ENCODE measurements around the gene BCAS3.

Gene BCAS3

GRCh38 chr17:60675997-60676396, 1.7 kb upstream of the BCAS3 start:
- DNase-seq = no peak

GRCh38 chr17:60676758-60677307, 818 bp upstream of the BCAS3 start:
- peak in 1 of 2 donors; percentile 0 for DNase-seq

- DNase-seq = no peak
These were observed 430 bp downstream of the BCAS3 start for GRCh38 chr17:60678118-60678444.

- no peak for DNase-seq
These were observed 1.6 kb downstream of the BCAS3 start for GRCh38 chr17:60679287-60679686.

- no peak for DNase-seq
These were observed 3.1 kb downstream of the BCAS3 start for GRCh38 chr17:60680754-60681153.

GRCh38 chr17:60685437-60685836, 7.8 kb downstream of the BCAS3 start:
- no peak for DNase-seq

GRCh38 chr17:60695960-60696359, 18.3 kb downstream of the BCAS3 start:
- no peak for DNase-seq

GRCh38 chr17:60699090-60699489, 21.4 kb downstream of the BCAS3 start:
- DNase-seq = no peak

- DNase-seq = no peak
These were observed 26.5 kb downstream of the BCAS3 start for GRCh38 chr17:60704170-60704569.

GRCh38 chr17:60712675-60713074, 35.0 kb downstream of the BCAS3 start:
- DNase-seq = no peak

GRCh38 chr17:60713608-60714007, 36.0 kb downstream of the BCAS3 start:
- no peak for DNase-seq

GRCh38 chr17:60716766-60717165, 39.1 kb downstream of the BCAS3 start:
- no peak for DNase-seq

GRCh38 chr17:60717814-60718213, 40.2 kb downstream of the BCAS3 start:
- no peak for DNase-seq

- peak; percentile 23 to 61 for DNase-seq
These were observed 43.3 kb downstream of the BCAS3 start for GRCh38 chr17:60720763-60721531.

GRCh38 chr17:60724647-60725046, 47.0 kb downstream of the BCAS3 start:
- no peak for DNase-seq

- no peak for DNase-seq
These were observed 52.2 kb downstream of the BCAS3 start for GRCh38 chr17:60729854-60730253.

- no peak for DNase-seq
These were observed 52.6 kb downstream of the BCAS3 start for GRCh38 chr17:60730273-60730672.

GRCh38 chr17:60738287-60738686, 60.6 kb downstream of the BCAS3 start:
- DNase-seq = no peak

- no peak for DNase-seq
These were observed 62.9 kb downstream of the BCAS3 start for GRCh38 chr17:60740584-60740983.

GRCh38 chr17:60741031-60741430, 63.4 kb downstream of the BCAS3 start:
- DNase-seq = no peak

- DNase-seq = no peak
These were observed 65.6 kb downstream of the BCAS3 start for GRCh38 chr17:60743282-60743681.

- DNase-seq = no peak
These were observed 66.1 kb downstream of the BCAS3 start for GRCh38 chr17:60743799-60744198.

GRCh38 chr17:60744355-60744966, 66.8 kb downstream of the BCAS3 start:
- no peak for DNase-seq

- no peak for DNase-seq
These were observed 67.9 kb downstream of the BCAS3 start for GRCh38 chr17:60745544-60745943.
